Ovary (tissue), 3 donors: Measurements from ENCODE around the gene SYT14.
"Not testable (repeated sequence)": the region's sequence is repeated elsewhere in the genome, so short reads cannot be mapped to it uniquely, and the experiment has no call there.

Source experiments
- POLR2A ChIP-seq: fragments of 450-650 bp; IDR thresholded peaks from one replicate; pipeline ENCODE4 v1.6.1; 2017; ENCODE audit warnings: antibody characterized with exemption, mild to moderate bottlenecking, moderate library complexity
- TF ChIP-seq, protein P1 (sequence below), 3 donors: fragments of 450-650 bp in 2 of 3; fragments of 200-600 bp in 1 of 3; IDR thresholded peaks; one replicate each; pipeline versions ENCODE4 v1.5.1 to v1.8.0; 2016 to 2022; ENCODE audit warnings: antibody characterized with exemption in 3 of 3, mild to moderate bottlenecking in 1 of 3
- donor health status: DM: no; HTN: no; CAD: no.

- TF ChIP-seq, protein P1, sequence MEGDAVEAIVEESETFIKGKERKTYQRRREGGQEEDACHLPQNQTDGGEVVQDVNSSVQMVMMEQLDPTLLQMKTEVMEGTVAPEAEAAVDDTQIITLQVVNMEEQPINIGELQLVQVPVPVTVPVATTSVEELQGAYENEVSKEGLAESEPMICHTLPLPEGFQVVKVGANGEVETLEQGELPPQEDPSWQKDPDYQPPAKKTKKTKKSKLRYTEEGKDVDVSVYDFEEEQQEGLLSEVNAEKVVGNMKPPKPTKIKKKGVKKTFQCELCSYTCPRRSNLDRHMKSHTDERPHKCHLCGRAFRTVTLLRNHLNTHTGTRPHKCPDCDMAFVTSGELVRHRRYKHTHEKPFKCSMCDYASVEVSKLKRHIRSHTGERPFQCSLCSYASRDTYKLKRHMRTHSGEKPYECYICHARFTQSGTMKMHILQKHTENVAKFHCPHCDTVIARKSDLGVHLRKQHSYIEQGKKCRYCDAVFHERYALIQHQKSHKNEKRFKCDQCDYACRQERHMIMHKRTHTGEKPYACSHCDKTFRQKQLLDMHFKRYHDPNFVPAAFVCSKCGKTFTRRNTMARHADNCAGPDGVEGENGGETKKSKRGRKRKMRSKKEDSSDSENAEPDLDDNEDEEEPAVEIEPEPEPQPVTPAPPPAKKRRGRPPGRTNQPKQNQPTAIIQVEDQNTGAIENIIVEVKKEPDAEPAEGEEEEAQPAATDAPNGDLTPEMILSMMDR (IDR thresholded peaks at IDR 0.05): not testable (repeated sequence)
- TF ChIP-seq POLR2A: not testable (repeated sequence)
Measured at GRCh38 chr1:210187849-210188606, 250.0 kb downstream of the SYT14 start.
